CD4-positive, alpha-beta T cell treated with Interleukin-4 for 4 hours (primary cell): ENCODE measurements around the gene TPM3.
"Not testable (repeated sequence)": the region's sequence is repeated elsewhere in the genome, so short reads cannot be mapped to it uniquely, and the experiment has no call there.

Source experiments
- DNase-seq: peaks from one replicate; pipeline ENCODE4 v3.0.0-alpha.2; 2020

TPM3 gene

GRCh38 chr1:154159554-154159953 is 32.3 kb downstream of the TPM3 start:
- no peak for DNase-seq

GRCh38 chr1:154158307-154159125 is 33.4 kb downstream of the TPM3 start:
- DNase-seq: peak; percentile 8

GRCh38 chr1:154157520-154158306 is 34.2 kb downstream of the TPM3 start:
- DNase-seq: peak; percentile 88

- no peak for DNase-seq
These were observed 36.6 kb downstream of the TPM3 start for GRCh38 chr1:154155251-154155650.

- no peak for DNase-seq
These were observed 37.2 kb downstream of the TPM3 start, which contains the start of gene NUP210L for GRCh38 chr1:154154534-154155191. Gene NUP210L (minus strand): TSS chr1:154155073.

GRCh38 chr1:154154053-154154452 is 37.8 kb downstream of the TPM3 start:
- no peak for DNase-seq

GRCh38 chr1:154151311-154151710 is 40.6 kb downstream of the TPM3 start:
- DNase-seq: no peak

- no peak for DNase-seq
These were observed 43.1 kb downstream of the TPM3 start for GRCh38 chr1:154148807-154149206.

- DNase-seq: not testable (repeated sequence)
These were observed 44.4 kb downstream of the TPM3 start for GRCh38 chr1:154147505-154147904.

- DNase-seq: no peak
These were observed 45.9 kb downstream of the TPM3 start for GRCh38 chr1:154145986-154146385.

- no peak for DNase-seq
These were observed 49.5 kb downstream of the TPM3 start for GRCh38 chr1:154142358-154142757.

GRCh38 chr1:154141240-154141639 is 50.7 kb downstream of the TPM3 start:
- no peak for DNase-seq

GRCh38 chr1:154137888-154138287 is 54.0 kb downstream of the TPM3 start:
- no peak for DNase-seq

GRCh38 chr1:154133256-154133655 is 58.6 kb downstream of the TPM3 start:
- DNase-seq: no peak

- DNase-seq: no peak
These were observed 62.4 kb downstream of the TPM3 start for GRCh38 chr1:154129391-154129970.

GRCh38 chr1:154123205-154123604 is 68.7 kb downstream of the TPM3 start:
- not testable (repeated sequence) for DNase-seq

GRCh38 chr1:154117642-154118041 is 74.3 kb downstream of the TPM3 start:
- DNase-seq: no peak

GRCh38 chr1:154115180-154115579 is 76.7 kb downstream of the TPM3 start:
- DNase-seq: peak; percentile 17
